Activated CD8-positive, alpha-beta memory T cell treated with anti-CD3 and anti-CD28 coated beads, Interleukin-2, amount 50 U/mL, for 24 hours (primary cell): ENCODE measurements around the gene LDHAL6B.

Source experiments
- DNase-seq: peaks from one replicate; pipeline ENCODE4 v3.0.0-alpha.2; 2020; ENCODE audit errors: extremely low read depth

The LDHAL6B gene

DNA sequence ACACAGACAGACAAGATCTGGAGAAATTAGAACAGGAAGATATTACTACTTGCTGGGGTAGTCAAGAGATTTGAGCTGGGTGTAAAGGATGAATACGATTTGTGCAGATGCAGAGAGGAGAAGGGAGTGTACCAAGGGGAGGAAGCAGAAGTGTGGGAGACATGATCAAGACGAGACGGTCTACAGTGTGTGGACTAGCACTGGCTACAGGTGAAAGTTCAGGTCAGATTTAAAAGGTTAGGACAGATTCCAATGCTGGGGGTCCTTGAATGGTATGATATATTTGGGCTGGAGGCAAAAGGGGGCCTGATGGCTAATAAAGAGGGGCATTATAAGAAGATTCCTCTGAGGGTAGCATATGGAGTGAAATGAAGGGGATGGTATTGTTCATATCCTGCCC lies 12.1 kb downstream of the LDHAL6B start:
- no peak for DNase-seq

DNA sequence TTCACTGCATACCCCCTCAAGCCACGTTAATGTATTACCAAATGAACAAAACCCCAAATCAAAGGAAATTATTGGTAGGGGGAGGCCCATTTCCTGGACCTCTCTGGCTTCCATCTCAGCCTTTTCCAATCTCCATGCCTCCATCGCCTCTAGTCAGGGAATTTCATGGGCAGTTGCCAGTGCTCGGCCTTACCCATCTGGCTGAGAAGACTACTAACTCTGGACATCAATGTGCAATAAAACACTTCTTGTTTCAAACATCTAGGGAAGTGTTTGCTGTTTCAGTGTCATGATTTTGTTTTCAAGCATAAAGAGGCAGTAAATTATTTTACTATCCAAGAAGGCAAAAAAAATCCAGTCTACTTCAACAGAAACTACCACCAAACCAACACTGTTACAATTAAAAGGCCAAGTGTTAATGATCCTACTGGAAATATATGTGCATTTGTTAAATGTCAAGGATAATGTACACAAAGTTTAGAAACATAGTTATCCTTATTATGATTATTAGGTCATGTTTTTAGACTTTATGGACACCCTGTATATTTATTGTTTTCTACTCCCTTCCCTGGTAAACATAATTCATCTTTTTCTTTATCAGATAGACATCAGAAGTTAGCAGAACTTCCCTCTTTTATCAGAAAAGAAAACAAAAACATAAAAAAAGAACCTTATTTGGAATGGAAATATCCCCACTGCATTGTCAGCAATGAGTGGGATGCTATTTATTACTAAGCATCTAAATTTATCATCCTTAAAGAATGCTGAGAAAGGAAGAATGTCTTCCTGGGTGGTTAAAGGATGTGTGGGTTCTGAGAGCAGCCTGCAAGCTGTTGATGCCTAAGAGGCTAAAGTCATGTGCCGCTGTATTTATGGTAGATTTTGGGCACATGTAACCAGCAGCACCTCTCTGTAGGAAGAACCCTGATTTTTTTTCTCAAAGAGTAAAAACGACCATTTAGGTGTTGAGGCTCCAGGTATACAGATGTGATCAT lies 15.2 kb downstream of the LDHAL6B start:
- DNase-seq: no peak

- no peak for DNase-seq
Measured at GRCh38 chr15:59222906-59223550, 16.4 kb downstream of the LDHAL6B start.

DNA sequence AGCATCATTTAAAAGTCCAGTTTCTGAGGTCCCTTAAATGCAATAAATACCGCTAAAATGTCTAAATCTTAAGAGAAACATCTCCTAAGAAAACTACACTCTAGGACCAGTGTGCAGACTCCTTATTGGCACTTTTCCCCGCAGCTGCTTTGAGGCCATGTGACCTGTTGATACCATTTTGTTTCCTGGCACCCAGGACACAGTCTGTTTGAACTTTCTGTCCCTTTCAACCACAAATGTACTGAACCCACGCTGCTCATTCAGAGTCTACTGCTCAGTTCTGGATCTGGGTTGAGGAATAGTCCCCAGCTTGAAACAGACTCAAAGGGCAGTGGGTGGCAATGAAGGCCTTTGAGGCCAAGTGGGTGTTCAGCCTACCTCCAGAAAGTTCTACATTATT lies 17.1 kb downstream of the LDHAL6B start:
- no peak for DNase-seq

DNA sequence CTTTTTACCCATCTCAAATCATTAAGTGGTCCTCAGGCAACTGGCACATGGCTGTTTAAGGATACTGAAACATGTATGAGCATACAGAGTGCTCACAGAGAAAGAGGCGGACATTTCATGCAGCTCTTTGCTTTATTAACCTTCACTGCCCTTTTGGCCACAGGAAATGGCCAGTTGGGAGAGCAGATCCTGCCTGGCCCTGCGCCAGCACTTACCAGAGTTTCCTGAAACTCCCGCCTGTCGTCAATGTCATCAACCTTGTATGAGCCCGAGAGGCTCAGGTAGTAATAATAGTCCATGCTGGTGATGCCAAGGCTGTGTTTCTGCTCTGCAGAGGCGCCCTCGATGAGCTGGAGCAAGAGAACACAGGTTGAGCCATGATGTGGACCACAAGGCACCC lies 17.8 kb downstream of the LDHAL6B start:
- DNase-seq: no peak

- DNase-seq: no peak
Measured at GRCh38 chr15:59227021-59227420, 20.4 kb downstream of the LDHAL6B start.

DNA sequence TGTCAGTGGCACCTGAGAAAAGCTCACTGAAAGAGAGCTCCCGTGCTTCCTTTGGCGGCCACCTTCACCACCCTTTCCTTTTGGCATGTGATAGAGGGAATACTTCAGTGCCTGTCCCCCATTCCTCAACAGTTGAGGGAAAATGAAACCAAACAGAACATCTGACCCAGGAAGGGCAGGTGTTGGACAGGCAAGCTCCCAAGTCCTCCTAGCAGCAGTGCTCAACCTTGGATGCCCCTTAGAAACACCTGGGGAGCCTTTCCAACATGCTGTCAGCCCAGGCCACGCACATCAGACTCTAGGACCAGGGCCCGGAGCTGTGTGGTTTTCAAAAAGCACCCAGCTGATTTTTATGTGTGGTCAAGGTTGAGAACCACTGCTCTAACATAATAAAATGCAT lies 22.4 kb downstream of the LDHAL6B start:
- no peak for DNase-seq

DNA sequence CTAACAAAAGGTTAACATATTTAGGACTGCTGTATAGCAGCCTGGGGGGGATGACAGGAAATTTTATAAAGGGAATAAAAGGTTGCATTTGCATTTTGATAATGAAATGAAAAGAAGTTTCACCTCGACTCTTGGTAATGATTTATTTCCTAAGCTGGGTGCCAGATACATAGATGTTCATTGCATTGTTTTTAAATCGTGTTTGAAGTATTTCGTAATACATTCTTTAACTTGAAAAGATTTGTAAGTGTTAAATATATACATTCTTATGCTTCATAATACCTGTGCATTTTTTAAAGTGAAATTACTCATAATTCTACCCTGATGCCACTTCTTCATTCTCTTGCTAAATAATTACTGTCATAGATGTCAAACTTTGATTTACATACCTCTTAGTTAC lies 22.8 kb downstream of the LDHAL6B start:
- DNase-seq: no peak

DNA sequence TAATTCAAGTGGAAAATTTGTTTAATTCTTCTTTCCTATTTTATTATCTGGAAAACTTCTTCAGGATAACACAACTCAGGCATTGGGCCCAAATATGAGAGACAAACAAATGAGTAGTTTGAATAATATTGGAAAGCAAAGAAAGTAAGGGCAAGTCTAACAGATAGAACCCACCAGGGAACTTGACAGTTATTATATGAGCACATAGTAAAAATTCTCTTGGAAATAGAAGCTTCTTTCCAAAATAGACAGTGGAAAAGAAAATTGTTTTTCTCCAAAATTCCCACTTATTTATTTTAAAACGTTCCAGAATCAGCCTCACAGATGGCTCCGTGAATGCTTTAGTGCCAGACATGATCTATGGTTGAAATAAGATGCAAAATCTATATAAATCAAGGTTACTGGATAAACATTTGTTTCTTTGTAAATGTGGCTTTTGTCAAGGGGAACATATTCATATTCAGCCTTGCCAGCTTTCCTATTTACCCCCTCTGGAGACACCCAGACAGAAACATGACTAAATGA lies 23.9 kb downstream of the LDHAL6B start:
- DNase-seq: no peak

DNA sequence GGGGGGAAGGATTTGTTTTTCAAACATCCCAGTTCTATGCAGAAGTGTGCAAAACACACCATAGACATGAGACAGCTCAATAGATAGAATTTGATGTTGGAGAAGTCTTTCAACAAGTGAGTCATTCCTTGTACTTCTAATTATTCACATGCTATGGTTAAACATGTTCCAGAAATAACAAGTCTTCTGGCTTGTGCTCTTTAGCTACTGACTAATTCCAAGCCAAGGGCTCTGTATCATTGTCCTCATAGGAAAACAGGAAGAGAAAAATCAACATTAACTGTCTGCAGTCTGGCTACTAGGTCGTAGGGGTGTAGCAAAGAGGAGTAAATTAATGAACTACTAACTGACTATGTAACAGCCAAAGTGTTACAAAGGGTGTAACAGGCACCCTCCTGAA lies 25.8 kb downstream of the LDHAL6B start:
- no peak for DNase-seq

DNA sequence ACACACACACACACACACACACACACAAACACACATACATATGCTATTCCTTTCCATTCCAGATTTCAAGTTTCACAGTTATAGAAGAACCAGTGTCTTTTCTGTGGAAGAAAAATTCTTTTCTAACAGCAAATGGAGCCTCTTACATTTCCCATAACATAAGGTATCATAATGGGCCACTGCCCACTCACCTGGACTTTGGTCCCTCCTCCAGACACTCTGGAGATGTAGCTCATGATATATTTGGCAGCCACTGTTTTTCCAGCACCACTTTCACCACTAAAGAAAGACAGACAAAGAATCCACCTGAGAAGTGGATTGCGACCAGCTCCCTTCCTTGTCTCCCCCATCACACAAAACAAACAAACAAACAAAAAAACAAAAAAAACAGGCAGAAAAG lies 29.8 kb downstream of the LDHAL6B start:
- no peak for DNase-seq

GRCh38 chr15:59237119-59237855 lies 30.6 kb downstream of the LDHAL6B start:
- DNase-seq: no peak

DNA sequence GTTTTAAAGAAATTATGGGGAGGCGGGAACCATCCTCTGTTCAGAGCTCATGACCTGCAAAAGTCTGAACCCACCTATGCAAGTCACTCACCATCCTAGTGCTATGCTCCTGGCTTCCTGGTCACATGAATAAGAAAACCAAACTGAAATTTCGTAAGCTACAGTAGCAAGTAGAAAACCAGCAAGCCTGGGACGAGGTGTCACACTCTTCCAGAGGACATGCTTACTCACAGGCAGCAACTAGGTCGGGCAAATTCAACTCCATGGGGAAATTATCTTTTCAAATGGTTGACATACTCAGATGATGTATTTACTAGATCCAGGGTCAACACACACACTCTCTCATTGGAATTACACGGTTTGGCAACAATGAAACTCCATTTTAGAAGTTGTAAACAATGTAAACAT lies 31.3 kb downstream of the LDHAL6B start:
- DNase-seq: no peak

DNA sequence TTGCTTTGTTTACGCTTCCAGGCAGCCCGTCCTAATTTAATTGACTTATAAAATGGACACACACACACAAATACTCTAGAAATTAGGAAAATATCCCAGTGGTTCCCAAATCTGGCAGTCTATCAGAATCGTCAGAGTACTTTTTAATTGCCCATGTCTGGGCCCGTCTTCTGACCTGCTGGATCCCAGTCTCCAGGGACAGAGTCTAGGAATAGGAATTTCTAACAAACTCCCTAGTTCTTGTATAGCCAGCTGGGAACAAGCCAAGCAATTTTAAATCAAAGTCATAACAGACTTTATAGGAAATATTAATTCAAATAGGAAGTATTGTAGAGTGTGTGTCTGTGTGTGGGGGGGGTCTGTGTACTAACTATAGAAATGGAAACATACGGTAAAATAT lies 33.4 kb downstream of the LDHAL6B start:
- no peak for DNase-seq

GRCh38 chr15:59242649-59243048 lies 36.0 kb downstream of the LDHAL6B start:
- no peak for DNase-seq

DNA sequence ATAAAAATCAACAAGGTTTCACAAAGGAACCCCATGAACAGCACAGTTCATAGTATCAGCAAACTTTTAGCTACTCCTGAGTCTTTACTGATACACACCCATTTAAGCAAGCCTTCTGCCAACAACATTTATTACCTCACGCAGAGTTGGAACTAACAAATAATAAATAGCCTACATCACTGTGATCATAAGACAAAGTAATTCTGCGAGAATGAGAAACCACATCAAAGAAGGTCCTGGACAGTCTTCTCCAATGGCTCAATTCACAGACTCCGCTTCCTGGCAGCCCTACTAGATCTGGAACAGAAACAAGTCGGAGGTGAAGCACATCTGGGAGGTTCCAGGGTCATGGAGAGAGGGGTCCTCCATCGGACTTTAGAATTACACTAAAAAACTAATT lies 37.0 kb downstream of the LDHAL6B start:
- DNase-seq: no peak

DNA sequence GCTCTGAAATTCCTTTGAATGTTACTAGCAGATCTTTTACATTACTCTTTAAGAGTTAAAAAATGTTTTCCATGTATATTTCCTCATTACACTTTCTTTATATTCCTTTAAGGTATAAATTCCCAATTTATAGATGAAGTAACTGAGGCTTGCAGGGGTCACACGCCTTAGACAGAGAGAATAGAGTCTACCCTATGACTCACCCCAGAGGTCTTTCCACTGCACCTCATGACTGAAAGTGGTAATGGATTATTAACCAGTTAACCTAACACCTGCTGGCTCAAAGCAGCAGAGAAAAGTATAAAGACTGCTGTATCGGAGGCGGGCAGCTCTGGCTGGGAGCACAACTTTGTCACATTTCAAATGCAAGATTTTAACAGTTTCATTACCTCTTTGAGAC lies 37.7 kb downstream of the LDHAL6B start:
- DNase-seq: no peak

DNA sequence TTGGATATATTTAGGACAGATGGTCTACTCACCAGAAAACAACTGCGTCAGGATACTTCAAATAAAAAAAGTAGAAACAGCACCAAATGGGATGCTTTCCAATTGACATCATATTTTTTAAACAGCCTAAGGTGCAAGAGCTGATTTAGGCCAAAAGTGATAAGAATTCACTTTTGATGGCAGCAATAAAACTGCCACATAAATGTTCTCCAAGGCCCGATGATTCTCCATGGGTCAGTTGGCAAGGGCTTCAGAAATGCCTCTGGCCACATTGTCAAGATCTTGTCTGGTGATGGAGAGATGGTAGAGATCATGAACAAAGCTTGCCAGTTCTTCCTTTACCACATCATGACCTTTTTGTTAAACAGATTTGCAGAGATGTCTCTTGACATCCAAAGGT lies 38.9 kb downstream of the LDHAL6B start:
- no peak for DNase-seq

GRCh38 chr15:59247364-59247763 lies 40.7 kb downstream of the LDHAL6B start:
- peak; percentile 25 for DNase-seq

DNA sequence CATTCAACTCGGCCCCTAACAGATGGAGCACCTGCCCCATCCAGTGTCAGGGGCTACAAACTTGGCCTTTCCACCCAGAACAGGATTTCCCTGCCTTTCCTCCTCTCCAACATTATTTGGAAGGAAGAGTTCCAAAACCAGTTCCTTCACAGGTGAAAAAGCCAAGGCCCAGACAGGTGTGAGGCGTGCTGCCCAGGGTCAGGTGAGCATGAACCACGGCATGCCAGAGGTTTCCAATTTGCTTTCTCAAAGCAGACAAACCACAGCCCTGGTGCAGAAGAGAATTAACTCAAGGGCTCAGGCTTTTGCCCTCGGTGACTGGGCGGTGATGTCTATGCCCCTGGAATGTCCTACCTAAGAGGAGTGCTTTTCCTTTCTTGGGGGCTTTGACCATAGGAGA lies 43.2 kb downstream of the LDHAL6B start:
- DNase-seq: no peak

DNA sequence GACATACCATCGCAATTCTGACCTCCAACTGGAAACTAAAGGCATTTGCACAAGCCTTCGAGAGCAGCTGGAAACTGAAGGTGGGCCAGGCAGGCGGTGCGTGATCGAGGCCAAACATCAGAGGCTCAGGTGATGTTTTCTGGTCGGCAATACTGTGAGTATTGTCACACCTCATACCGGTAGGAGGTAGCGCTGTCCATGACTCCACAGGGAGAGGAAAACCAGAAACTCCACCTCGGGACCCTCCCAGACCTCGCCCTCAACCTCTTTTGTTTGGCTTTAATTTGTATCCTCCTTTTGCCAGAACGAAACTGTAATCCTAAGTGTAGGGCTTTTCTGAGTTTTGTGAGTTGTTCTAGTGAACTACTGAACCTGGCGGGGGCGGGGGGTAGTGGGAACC lies 43.6 kb downstream of the LDHAL6B start:
- DNase-seq: no peak
